HG02884 (cell line): ENCODE results near the gene MCRIP1.

Experiments used
- ATAC-seq: cut with Tn5 transposase; IDR thresholded peaks from one replicate; pipeline ENCODE4 v1.9.1; 2021; ENCODE audit warnings: mild to moderate bottlenecking, moderate library complexity; ENCODE audit not compliant: unreplicated experiment

Gene MCRIP1

GRCh38 chr17:81805707-81806460 is 27.2 kb downstream of the MCRIP1 start:
- no peak for ATAC-seq

- no peak for ATAC-seq
Observed at GRCh38 chr17:81804559-81805399, 28.3 kb downstream of the MCRIP1 start.

- ATAC-seq, result no peak
Observed at GRCh38 chr17:81803728-81804558, 29.1 kb downstream of the MCRIP1 start, which contains the start of gene GCGR. Gene GCGR (plus strand): TSS chr17:81804150. CDS start chr17:81809019, 4,869 bp downstream.

GRCh38 chr17:81802856-81803643 is 30.0 kb downstream of the MCRIP1 start:
- ATAC-seq, result no peak

- ATAC-seq, result no peak
Observed at GRCh38 chr17:81802048-81802758, 30.9 kb downstream of the MCRIP1 start.

GRCh38 chr17:81801327-81801726 is 31.8 kb downstream of the MCRIP1 start:
- no peak for ATAC-seq

- no peak for ATAC-seq
Observed at GRCh38 chr17:81794509-81794908, 38.6 kb downstream of the MCRIP1 start.

- no peak for ATAC-seq
Observed at GRCh38 chr17:81794074-81794476, 39.0 kb downstream of the MCRIP1 start.

- no peak for ATAC-seq
Observed at GRCh38 chr17:81792675-81793615, 40.1 kb downstream of the MCRIP1 start.
